GM19238 (cell line): Measurements from ENCODE around the gene PRKACA.

Experiments
- DNase-seq: peaks from one replicate; pipeline ENCODE4 v3.0.0; 2011; ENCODE audit warnings: low spot score; ENCODE audit not compliant: insufficient read length

The PRKACA gene

DNA sequence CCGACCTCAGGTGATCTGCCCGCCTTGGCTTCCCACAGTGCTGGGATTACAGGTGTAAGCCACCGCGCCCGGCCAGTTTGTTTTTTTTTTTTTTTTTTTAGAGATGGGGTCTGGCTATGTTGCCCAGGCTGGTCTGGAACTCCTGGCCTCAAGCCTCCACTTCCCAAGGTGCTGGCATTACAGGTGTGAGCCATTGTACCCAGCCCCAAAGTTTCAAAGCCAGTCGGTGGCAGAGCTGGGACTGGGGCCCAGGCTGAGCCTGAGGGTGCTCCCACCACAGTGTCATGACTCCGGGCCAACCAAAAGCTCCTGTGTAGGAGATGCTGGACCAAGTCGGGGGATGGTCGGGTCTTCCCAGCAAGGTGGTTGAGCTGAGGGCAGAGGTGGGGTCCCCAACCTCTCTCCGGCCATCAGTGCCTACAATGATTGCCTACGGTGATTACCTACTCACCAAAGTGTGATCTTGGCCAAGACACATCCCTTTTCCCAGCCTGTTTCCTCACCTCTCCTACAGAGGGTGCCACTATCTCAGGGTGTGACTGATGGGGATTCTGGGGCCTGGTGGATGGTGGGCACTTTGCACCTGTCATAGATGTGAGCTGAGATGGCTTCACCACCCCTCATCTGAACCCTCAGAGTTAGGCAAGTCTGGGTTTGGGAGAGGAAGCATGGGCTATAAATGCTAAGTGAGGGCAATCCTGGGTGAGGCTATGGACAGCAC lies 21.1 kb downstream of the PRKACA start:
- no peak for DNase-seq

- DNase-seq: no peak
Measured at GRCh38 chr19:14094854-14095253, 22.7 kb downstream of the PRKACA start.

DNA sequence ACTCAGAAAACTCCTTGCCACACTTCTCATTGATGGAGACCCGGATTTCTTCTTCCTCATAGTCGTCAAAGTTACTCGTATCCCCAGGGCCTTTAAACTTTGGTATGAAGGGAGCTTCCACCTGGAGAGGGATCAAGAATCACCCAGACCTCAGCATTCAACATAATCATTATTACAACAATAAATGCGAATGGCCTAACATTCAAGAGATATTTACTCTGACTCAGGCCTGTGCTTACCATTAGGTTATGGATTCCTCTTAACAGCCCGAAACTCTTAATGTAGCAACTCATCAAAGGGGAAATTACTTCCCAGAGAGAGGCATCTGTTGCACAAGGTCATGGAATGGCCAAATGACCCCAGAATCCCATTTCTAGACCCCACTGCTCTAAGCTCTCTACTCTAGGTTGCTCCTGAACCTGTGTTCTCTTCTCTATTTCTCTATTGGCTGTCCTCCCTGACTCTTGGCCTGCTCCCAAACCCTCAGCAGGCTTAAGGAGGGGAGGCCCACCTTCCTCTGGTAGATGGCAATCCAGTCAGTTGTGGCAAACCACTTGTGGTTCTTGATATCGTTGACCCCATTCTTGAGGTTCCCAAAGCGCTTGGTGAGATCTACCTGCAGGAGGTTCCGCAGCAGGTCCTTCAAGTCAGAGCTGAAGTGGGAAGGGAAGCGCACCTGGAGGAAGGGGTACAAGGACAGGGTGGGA lies 24.3 kb downstream of the PRKACA start:
- no peak for DNase-seq

GRCh38 chr19:14091813-14092462 lies 25.6 kb downstream of the PRKACA start:
- DNase-seq: peak; percentile 69

- peak; percentile 84 for DNase-seq
Measured at GRCh38 chr19:14091081-14091812, 26.3 kb downstream of the PRKACA start.

- peak; percentile 87 for DNase-seq
Measured at GRCh38 chr19:14090509-14091080, 27.0 kb downstream of the PRKACA start, which contains the start of gene SAMD1. TSS of gene SAMD1 (minus strand) at chr19:14090751.

- DNase-seq: peak; percentile 69
Measured at GRCh38 chr19:14089662-14090508, 27.7 kb downstream of the PRKACA start.

DNA sequence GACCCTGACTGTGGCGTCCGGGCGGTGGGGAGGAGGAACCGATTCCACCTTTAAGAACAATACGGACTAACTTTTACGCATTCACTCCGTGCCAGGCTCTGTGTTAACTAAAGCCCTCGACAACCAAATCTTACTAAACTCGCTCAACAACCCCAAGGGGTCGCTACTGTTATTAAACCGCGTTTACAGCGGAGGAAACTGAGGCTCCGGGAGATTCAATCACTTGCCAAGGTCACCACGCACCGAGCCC lies 28.2 kb downstream of the PRKACA start:
- no peak for DNase-seq

DNA sequence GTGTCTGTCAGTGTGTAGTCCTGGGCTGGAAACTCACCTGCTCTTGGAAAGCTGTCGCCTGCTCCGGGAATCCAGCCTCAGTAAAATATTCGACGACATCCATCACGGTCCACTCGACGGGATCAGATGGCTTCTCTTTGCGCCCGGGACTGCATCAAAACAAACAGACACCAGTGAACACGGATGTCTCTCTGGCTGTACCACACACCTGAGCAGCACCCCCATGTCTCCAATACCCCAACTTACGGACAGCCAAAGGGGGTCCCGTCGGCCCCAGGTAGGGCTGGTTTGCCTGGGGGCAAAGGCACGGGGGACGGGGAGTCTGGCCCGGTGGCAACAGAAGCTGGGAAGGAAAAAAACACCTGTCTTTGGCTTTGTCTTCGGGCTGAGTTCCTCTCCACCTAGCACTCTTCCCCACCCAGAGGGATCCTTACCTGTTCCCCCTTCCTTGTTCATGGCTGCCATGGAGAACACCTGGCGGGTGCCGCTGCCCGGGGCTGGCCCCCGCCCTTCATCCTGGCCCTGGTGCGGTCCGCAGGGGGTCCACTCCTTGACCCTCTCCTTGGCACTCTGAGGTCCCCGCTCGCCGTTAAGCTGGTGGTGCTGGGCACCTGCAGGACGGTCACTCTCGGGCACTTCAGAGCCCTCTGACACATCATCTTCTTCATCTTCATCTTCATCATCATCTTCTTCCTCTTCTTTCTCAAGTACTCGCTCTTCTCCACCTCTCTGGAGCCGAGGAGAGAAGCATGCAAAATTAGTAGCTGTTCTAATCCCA lies 28.7 kb downstream of the PRKACA start:
- no peak for DNase-seq

- DNase-seq: no peak
Measured at GRCh38 chr19:14086098-14086497, 31.5 kb downstream of the PRKACA start.

GRCh38 chr19:14085309-14085995 lies 32.1 kb downstream of the PRKACA start, which contains the start of gene C19orf67:
TSS of gene C19orf67 (minus strand) at chr19:14085783. CDS start at chr19:14085627, 156 bp downstream.
- DNase-seq: no peak

GRCh38 chr19:14082675-14082960 lies 34.9 kb downstream of the PRKACA start:
- DNase-seq: no peak

- no peak for DNase-seq
Measured at GRCh38 chr19:14081797-14082674, 35.5 kb downstream of the PRKACA start.

- peak; percentile 99 for DNase-seq
Measured at GRCh38 chr19:14080887-14081796, 36.4 kb downstream of the PRKACA start.

DNA sequence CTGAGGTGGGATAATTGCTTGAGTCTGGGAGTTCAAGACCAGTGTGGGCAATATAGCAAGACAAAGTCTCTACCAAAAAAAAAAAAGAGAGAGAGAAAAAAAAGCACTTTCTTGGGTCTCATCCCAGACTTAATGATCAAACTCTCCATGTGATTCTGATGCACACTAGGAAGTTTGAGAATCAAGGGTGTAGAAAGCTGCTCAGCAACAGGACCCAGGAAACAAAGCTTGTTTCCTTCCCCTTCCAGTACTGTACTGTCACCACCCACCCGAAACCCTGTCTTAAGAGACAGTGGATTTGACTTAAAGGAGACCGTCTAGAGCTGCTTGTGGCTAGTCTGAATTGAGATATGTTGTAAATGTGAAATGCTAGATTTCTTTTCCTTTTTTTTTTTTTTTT lies 39.2 kb downstream of the PRKACA start:
- no peak for DNase-seq

DNA sequence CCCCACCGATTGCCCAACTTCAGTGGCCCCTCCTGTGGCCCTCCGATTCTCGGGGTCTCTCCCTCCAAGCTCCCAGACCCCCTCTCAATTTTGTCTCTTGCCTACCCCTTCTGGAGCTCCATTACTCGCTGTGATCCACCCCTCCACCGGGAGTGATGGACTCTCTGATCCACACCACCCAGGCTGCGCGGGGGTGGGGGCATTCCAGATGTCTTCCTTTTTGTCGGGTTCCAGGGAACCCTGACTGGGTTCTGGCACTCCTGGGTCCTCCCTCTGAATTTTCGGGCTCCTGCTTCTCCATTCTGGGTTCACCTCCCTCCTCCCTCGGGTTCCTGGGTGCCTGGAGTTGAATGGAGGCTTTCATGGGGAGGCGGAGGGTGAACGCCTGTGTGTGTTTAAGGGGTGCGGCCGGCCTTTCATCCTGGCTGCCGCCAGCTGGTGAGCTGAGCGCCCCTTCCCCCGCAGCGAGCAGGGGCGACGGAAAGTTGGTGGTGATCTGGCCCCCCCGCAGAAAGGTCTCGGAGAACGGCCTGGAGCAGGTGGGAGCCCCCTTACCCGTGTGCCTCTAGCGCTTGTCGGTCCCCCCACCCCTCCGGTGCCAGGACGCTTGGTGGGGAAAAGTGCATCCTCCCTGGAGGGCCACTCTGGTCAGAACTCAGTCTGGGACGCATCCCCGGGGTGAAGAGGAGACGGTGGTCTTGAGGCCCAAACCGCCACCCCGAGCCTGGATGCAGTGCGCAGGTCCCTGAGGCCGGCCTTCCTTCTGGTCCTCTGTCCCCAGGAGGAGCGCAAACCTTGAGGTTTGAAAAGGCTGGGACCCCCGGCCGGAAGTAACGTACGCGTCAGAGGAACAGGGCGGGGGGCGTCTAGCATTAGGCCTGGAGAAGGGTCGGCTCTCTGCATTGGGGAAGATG lies 43.4 kb downstream of the PRKACA start:
- DNase-seq: no peak
